OCI-LY3 (cell line): Measurements from ENCODE around the gene CIAO1.

Source experiments
- EZH2phosphoT487 ChIP-seq: fragments of 200-600 bp; shearing (Covaris generic); IDR thresholded peaks from 2 replicates; pipeline ENCODE4 v1.6.1; 2018; ENCODE audit warnings: antibody characterized with exemption, mixed run types, low read depth
- TF ChIP-seq, protein P1 (sequence below): fragments of 200-600, 300-600 bp; sonication (generic); IDR thresholded peaks from 2 replicates; pipeline ENCODE4 v1.5.1; 2014; ENCODE audit warnings: antibody characterized with exemption, low read length, low read depth

DNA sequence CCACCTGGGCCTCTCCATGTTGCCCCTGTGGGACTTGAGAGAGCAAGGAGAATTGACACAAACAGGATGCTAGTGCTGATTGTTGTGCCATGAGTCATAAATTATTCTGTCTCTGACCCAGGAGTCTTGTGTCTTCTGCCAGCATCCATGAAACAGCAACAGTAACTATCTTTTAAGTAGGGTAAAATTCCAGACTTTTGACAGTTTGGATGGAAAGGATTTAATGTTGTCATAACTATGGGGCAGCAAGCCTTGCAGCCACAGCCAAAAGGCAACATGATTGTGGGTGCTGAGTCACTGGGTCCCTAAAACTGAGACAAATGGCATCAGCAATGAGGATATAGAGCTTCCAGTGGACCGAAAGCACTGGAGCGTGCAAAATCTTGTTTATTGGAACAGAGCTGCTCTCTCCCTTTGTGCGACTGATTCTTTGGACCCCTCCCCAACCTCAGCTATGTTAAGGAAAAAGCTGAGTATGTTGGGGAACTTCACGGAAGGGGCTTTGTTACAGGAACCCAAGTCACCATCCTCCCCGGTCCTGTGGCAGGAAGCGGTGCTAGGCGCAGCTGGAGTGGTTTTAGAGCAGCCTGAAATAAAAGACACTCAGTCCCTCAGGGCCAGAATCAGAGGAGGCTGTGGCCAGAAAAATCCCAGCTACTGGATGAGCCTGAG is 49.5 kb downstream of the CIAO1 start:
- TF ChIP-seq, protein P1, sequence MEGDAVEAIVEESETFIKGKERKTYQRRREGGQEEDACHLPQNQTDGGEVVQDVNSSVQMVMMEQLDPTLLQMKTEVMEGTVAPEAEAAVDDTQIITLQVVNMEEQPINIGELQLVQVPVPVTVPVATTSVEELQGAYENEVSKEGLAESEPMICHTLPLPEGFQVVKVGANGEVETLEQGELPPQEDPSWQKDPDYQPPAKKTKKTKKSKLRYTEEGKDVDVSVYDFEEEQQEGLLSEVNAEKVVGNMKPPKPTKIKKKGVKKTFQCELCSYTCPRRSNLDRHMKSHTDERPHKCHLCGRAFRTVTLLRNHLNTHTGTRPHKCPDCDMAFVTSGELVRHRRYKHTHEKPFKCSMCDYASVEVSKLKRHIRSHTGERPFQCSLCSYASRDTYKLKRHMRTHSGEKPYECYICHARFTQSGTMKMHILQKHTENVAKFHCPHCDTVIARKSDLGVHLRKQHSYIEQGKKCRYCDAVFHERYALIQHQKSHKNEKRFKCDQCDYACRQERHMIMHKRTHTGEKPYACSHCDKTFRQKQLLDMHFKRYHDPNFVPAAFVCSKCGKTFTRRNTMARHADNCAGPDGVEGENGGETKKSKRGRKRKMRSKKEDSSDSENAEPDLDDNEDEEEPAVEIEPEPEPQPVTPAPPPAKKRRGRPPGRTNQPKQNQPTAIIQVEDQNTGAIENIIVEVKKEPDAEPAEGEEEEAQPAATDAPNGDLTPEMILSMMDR: no peak
- no peak for TF ChIP-seq EZH2phosphoT487
